Measurements from ENCODE around the gene GPR161.
A peak's percentile ranks its signal among the peaks of the same experiment; 100 is the strongest.
"Not testable (repeated sequence)": the region's sequence is repeated elsewhere in the genome, so short reads cannot be mapped to it uniquely, and the experiment has no call there.

The GPR161 gene

GRCh38 chr1:168164771-168165170, 28.0 kb upstream of the GPR161 start:
- H3K9me3 ChIP-seq (ENCODE audit: control insufficient read depth in 1 of 2, low read length in 2 of 2): peaks cover 3 to 7% of the 10 kb centered on the region in 2 donors
- no peak overlapping the region for H3K27ac ChIP-seq (ENCODE audit: low read length)
- no peaks in the 10 kb centered on the region for H3K36me3 ChIP-seq (ENCODE audit: control insufficient read depth in 1 of 2, insufficient read depth in 2 of 2, low read length in 2 of 2)
- no peaks in the 10 kb centered on the region for H3K4me1 ChIP-seq (ENCODE audit: control insufficient read depth in 1 of 2, insufficient read depth in 2 of 2, low read length in 2 of 2)
- H3K4me3 ChIP-seq (ENCODE audit: low read depth in 1 of 2, low read length in 2 of 2): no peak overlapping the region
- no peaks in the 10 kb centered on the region for H3K27me3 ChIP-seq (ENCODE audit: low read depth, low read length)

GRCh38 chr1:168163670-168164069, 26.9 kb upstream of the GPR161 start:
- Histone ChIP-seq H3K4me1 (ENCODE audit: control insufficient read depth in 1 of 2, insufficient read depth in 2 of 2, low read length in 2 of 2) (no peaks in the 10 kb centered on the region), H3K27me3 (ENCODE audit: low read depth, low read length) (no peaks in the 10 kb centered on the region), H3K36me3 (ENCODE audit: control insufficient read depth in 1 of 2, insufficient read depth in 2 of 2, low read length in 2 of 2) (no peaks in the 10 kb centered on the region), H3K9me3 (ENCODE audit: control insufficient read depth in 1 of 2, low read length in 2 of 2) (peaks cover 3 to 7% of the 10 kb centered on the region in 2 donors), H3K4me3 (ENCODE audit: low read depth in 1 of 2, low read length in 2 of 2) (no peak overlapping the region), H3K27ac (ENCODE audit: low read length) (no peak overlapping the region)

- Histone ChIP-seq H3K4me3 (ENCODE audit: low read depth in 1 of 2, low read length in 2 of 2) (no peak overlapping the region), H3K27me3 (ENCODE audit: low read depth, low read length) (no peaks in the 10 kb centered on the region), H3K4me1 (ENCODE audit: control insufficient read depth in 1 of 2, insufficient read depth in 2 of 2, low read length in 2 of 2) (no peaks in the 10 kb centered on the region), H3K9me3 (ENCODE audit: control insufficient read depth in 1 of 2, low read length in 2 of 2) (peaks cover 9 to 10% of the 10 kb centered on the region in 2 donors), H3K27ac (ENCODE audit: low read length) (no peak overlapping the region), H3K36me3 (ENCODE audit: control insufficient read depth in 1 of 2, insufficient read depth in 2 of 2, low read length in 2 of 2) (no peaks in the 10 kb centered on the region)
Observed at GRCh38 chr1:168161459-168161858, 24.7 kb upstream of the GPR161 start.

GRCh38 chr1:168159979-168160378, 23.2 kb upstream of the GPR161 start:
- Histone ChIP-seq H3K4me3 (ENCODE audit: low read depth in 1 of 2, low read length in 2 of 2) (no peak overlapping the region), H3K36me3 (ENCODE audit: control insufficient read depth in 1 of 2, insufficient read depth in 2 of 2, low read length in 2 of 2) (no peaks in the 10 kb centered on the region), H3K4me1 (ENCODE audit: control insufficient read depth in 1 of 2, insufficient read depth in 2 of 2, low read length in 2 of 2) (no peaks in the 10 kb centered on the region), H3K27me3 (ENCODE audit: low read depth, low read length) (no peaks in the 10 kb centered on the region), H3K27ac (ENCODE audit: low read length) (no peak overlapping the region), H3K9me3 (ENCODE audit: control insufficient read depth in 1 of 2, low read length in 2 of 2) (peaks cover 9 to 10% of the 10 kb centered on the region in 2 donors)

GRCh38 chr1:168159251-168159650, 22.5 kb upstream of the GPR161 start:
- Histone ChIP-seq H3K27me3 (ENCODE audit: low read depth, low read length) (no peaks in the 10 kb centered on the region), H3K36me3 (ENCODE audit: control insufficient read depth in 1 of 2, insufficient read depth in 2 of 2, low read length in 2 of 2) (no peaks in the 10 kb centered on the region), H3K27ac (ENCODE audit: low read length) (no peak overlapping the region), H3K4me1 (ENCODE audit: control insufficient read depth in 1 of 2, insufficient read depth in 2 of 2, low read length in 2 of 2) (no peaks in the 10 kb centered on the region), H3K4me3 (ENCODE audit: low read depth in 1 of 2, low read length in 2 of 2) (no peak overlapping the region), H3K9me3 (ENCODE audit: control insufficient read depth in 1 of 2, low read length in 2 of 2) (peaks cover 9 to 10% of the 10 kb centered on the region in 2 donors)

- Histone ChIP-seq H3K4me1 (ENCODE audit: control insufficient read depth in 1 of 2, insufficient read depth in 2 of 2, low read length in 2 of 2) (no peaks in the 10 kb centered on the region), H3K4me3 (ENCODE audit: low read depth in 1 of 2, low read length in 2 of 2) (no peak overlapping the region), H3K36me3 (ENCODE audit: control insufficient read depth in 1 of 2, insufficient read depth in 2 of 2, low read length in 2 of 2) (no peaks in the 10 kb centered on the region), H3K9me3 (ENCODE audit: control insufficient read depth in 1 of 2, low read length in 2 of 2) (peaks cover 9 to 10% of the 10 kb centered on the region in 2 donors), H3K27me3 (ENCODE audit: low read depth, low read length) (no peaks in the 10 kb centered on the region), H3K27ac (ENCODE audit: low read length) (no peak overlapping the region)
Observed at GRCh38 chr1:168157638-168158037, 20.9 kb upstream of the GPR161 start.

GRCh38 chr1:168155910-168156309, 19.2 kb upstream of the GPR161 start:
- Histone ChIP-seq H3K9me3 (ENCODE audit: control insufficient read depth in 1 of 2, low read length in 2 of 2) (peaks cover 9 to 10% of the 10 kb centered on the region in 2 donors), H3K4me1 (ENCODE audit: control insufficient read depth in 1 of 2, insufficient read depth in 2 of 2, low read length in 2 of 2) (no peaks in the 10 kb centered on the region), H3K4me3 (ENCODE audit: low read depth in 1 of 2, low read length in 2 of 2) (no peak overlapping the region), H3K27ac (ENCODE audit: low read length) (no peak overlapping the region), H3K27me3 (ENCODE audit: low read depth, low read length) (no peaks in the 10 kb centered on the region), H3K36me3 (ENCODE audit: control insufficient read depth in 1 of 2, insufficient read depth in 2 of 2, low read length in 2 of 2) (no peaks in the 10 kb centered on the region)

GRCh38 chr1:168154707-168155106, 18.0 kb upstream of the GPR161 start:
- not testable (repeated sequence) for H3K4me3 ChIP-seq (ENCODE audit: low read depth in 1 of 2, low read length in 2 of 2); H3K36me3 ChIP-seq (ENCODE audit: control insufficient read depth in 1 of 2, insufficient read depth in 2 of 2, low read length in 2 of 2); H3K9me3 ChIP-seq (ENCODE audit: control insufficient read depth in 1 of 2, low read length in 2 of 2); H3K27me3 ChIP-seq (ENCODE audit: low read depth, low read length); H3K4me1 ChIP-seq (ENCODE audit: control insufficient read depth in 1 of 2, insufficient read depth in 2 of 2, low read length in 2 of 2); H3K27ac ChIP-seq (ENCODE audit: low read length)

GRCh38 chr1:168151935-168152334, 15.2 kb upstream of the GPR161 start:
- Histone ChIP-seq H3K27ac (ENCODE audit: low read length) (no peak overlapping the region), H3K4me3 (ENCODE audit: low read depth in 1 of 2, low read length in 2 of 2) (no peak overlapping the region), H3K27me3 (ENCODE audit: low read depth, low read length) (no peaks in the 10 kb centered on the region), H3K36me3 (ENCODE audit: control insufficient read depth in 1 of 2, insufficient read depth in 2 of 2, low read length in 2 of 2) (no peaks in the 10 kb centered on the region), H3K4me1 (ENCODE audit: control insufficient read depth in 1 of 2, insufficient read depth in 2 of 2, low read length in 2 of 2) (no peaks in the 10 kb centered on the region), H3K9me3 (ENCODE audit: control insufficient read depth in 1 of 2, low read length in 2 of 2) (no peaks in the 10 kb centered on the region)

GRCh38 chr1:168150283-168150682, 13.6 kb upstream of the GPR161 start:
- no peak overlapping the region for H3K27ac ChIP-seq (ENCODE audit: low read length)
- no peaks in the 10 kb centered on the region for H3K4me1 ChIP-seq (ENCODE audit: control insufficient read depth in 1 of 2, insufficient read depth in 2 of 2, low read length in 2 of 2)
- no peaks in the 10 kb centered on the region for H3K27me3 ChIP-seq (ENCODE audit: low read depth, low read length)
- H3K4me3 ChIP-seq (ENCODE audit: low read depth in 1 of 2, low read length in 2 of 2): no peak overlapping the region
- H3K36me3 ChIP-seq (ENCODE audit: control insufficient read depth in 1 of 2, insufficient read depth in 2 of 2, low read length in 2 of 2): no peaks in the 10 kb centered on the region
- H3K9me3 ChIP-seq (ENCODE audit: control insufficient read depth in 1 of 2, low read length in 2 of 2): no peaks in the 10 kb centered on the region

GRCh38 chr1:168148916-168149315, 12.2 kb upstream of the GPR161 start:
- Histone ChIP-seq H3K27me3 (ENCODE audit: low read depth, low read length) (no peaks in the 10 kb centered on the region), H3K36me3 (ENCODE audit: control insufficient read depth in 1 of 2, insufficient read depth in 2 of 2, low read length in 2 of 2) (no peaks in the 10 kb centered on the region), H3K4me1 (ENCODE audit: control insufficient read depth in 1 of 2, insufficient read depth in 2 of 2, low read length in 2 of 2) (no peaks in the 10 kb centered on the region), H3K27ac (ENCODE audit: low read length) (peak overlapping the region; percentile 27), H3K4me3 (ENCODE audit: low read depth in 1 of 2, low read length in 2 of 2) (no peak overlapping the region), H3K9me3 (ENCODE audit: control insufficient read depth in 1 of 2, low read length in 2 of 2) (no peaks in the 10 kb centered on the region)

GRCh38 chr1:168146626-168147025, 9.9 kb upstream of the GPR161 start:
- H3K27ac ChIP-seq (ENCODE audit: low read length): no peak overlapping the region
- no peak overlapping the region for H3K4me3 ChIP-seq (ENCODE audit: low read depth in 1 of 2, low read length in 2 of 2)
- no peaks in the 10 kb centered on the region for H3K27me3 ChIP-seq (ENCODE audit: low read depth, low read length)
- H3K4me1 ChIP-seq (ENCODE audit: control insufficient read depth in 1 of 2, insufficient read depth in 2 of 2, low read length in 2 of 2): no peaks in the 10 kb centered on the region
- H3K9me3 ChIP-seq (ENCODE audit: control insufficient read depth in 1 of 2, low read length in 2 of 2): no peaks in the 10 kb centered on the region
- H3K36me3 ChIP-seq (ENCODE audit: control insufficient read depth in 1 of 2, insufficient read depth in 2 of 2, low read length in 2 of 2): no peaks in the 10 kb centered on the region
